Activated B cell treated with CpG ODN at 0.5 μM for 24 hours (primary cell): ENCODE data around the gene C10orf95. TPM values are rescaled to one million over a fixed set of nuclear protein-coding genes. Genes with fewer than 3 reads are reported as not detected.

ENCODE experiments used
- ATAC-seq: fragments of 200-7000 bp; cut with Tn5 transposase; one replicate; pipeline ENCODE4 v1.10.0; 2021; ENCODE audit warnings: low read depth, mild to moderate bottlenecking, moderate library complexity
- CTCF ChIA-PET: fragments of 350-600 bp; sonication (Branson Sonifier 250); formaldehyde crosslinking; loops from one replicate; lab custom pipeline; 2021; ENCODE audit warnings: antibody characterized with exemption; lab: Charles Lee
- POLR2A ChIA-PET: fragments of 350-600 bp; sonication (Branson Sonifier 250); formaldehyde crosslinking; loops from one replicate; lab custom pipeline; 2021; ENCODE audit warnings: antibody characterized with exemption; lab: Charles Lee
- DNase-seq: peaks from one replicate; pipeline ENCODE4 v3.0.0; 2022
- H3K27ac Mint-ChIP-seq: one replicate; pipeline ENCODE4 v1.8.0; 2020; ENCODE audit warnings: mixed read lengths
- H3K27me3 Mint-ChIP-seq: one replicate; pipeline ENCODE4 v1.8.0; 2021; ENCODE audit warnings: mixed read lengths
- H3K36me3 Mint-ChIP-seq: one replicate; pipeline ENCODE4 v1.8.0; 2021; ENCODE audit warnings: low read depth, mixed read lengths
- H3K4me1 Mint-ChIP-seq: one replicate; pipeline ENCODE4 v1.8.0; 2021; ENCODE audit warnings: mixed read lengths
- H3K4me3 Mint-ChIP-seq: one replicate; pipeline ENCODE4 v1.8.0; 2020; ENCODE audit warnings: mild to moderate bottlenecking, mixed read lengths
- H3K9me3 Mint-ChIP-seq: one replicate; pipeline ENCODE4 v1.8.0; 2020; ENCODE audit warnings: mixed read lengths
- intact Hi-C: fragments of 100-400 bp; cut with micrococcal nuclease; formaldehyde crosslinking; loops from one replicate; pipeline ENCODE4 v1.15.1; 2024
- total RNA-seq: library from RNA; stranded (reverse); gene quantifications from 2 replicates; pipeline ENCODE4 v1.2.3, GENCODE V29; 2022
- TF ChIP-seq, protein P1 (sequence below): fragments of 200-600 bp; IDR thresholded peaks from one replicate; pipeline ENCODE4 v1.8.0; 2022; ENCODE audit warnings: antibody characterized with exemption, mild to moderate bottlenecking

The C10orf95 gene
- total RNA-seq, 1 donor from 2014 or later, result 0.35 TPM

DNA sequence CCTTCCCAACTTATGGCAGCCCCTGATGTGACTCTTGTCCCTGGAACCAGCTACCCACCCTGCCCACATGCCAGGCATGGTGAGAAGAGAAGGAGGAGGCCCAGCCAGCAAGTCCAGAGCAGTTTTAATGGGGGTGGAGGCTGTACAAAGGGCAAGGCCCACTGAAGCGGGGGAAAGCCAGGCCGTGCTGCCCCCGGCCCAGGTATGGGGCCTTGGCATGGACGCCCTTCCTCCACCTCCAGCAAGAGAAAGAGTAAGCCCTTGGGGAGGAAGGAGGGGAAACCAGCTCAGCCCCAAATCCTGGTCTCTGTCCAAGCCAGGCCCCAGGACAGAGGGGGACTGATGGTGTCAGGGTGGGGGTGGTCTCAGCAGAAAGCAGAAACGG lies 48.8 kb downstream of the C10orf95 start:
- TF ChIP-seq, protein P1, sequence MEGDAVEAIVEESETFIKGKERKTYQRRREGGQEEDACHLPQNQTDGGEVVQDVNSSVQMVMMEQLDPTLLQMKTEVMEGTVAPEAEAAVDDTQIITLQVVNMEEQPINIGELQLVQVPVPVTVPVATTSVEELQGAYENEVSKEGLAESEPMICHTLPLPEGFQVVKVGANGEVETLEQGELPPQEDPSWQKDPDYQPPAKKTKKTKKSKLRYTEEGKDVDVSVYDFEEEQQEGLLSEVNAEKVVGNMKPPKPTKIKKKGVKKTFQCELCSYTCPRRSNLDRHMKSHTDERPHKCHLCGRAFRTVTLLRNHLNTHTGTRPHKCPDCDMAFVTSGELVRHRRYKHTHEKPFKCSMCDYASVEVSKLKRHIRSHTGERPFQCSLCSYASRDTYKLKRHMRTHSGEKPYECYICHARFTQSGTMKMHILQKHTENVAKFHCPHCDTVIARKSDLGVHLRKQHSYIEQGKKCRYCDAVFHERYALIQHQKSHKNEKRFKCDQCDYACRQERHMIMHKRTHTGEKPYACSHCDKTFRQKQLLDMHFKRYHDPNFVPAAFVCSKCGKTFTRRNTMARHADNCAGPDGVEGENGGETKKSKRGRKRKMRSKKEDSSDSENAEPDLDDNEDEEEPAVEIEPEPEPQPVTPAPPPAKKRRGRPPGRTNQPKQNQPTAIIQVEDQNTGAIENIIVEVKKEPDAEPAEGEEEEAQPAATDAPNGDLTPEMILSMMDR, result no peak
- DNase-seq, result no peak
- Mint-ChIP-seq H3K27me3 (peaks cover 3% of the 10 kb centered on the region), H3K36me3 (peaks cover 57% of the 10 kb centered on the region), H3K4me3 (no peak overlapping the region), H3K9me3 (no peaks in the 10 kb centered on the region), H3K4me1 (peaks cover 42% of the 10 kb centered on the region), H3K27ac (no peak overlapping the region)
- ChIA-PET POLR2A (interaction anchor here (0.6 to 15.2 kb wide), 7 partner anchors 7 to 1490 kb away, joined by 3 to 305 read pairs (median 7); partner anchors contain the start of genes CUEDC2, FBXL15 and NFKB2), CTCF (interaction anchor here (1.1 to 2.7 kb wide), 3 partner anchors 11 to 18 kb away, joined by 4 to 7 read pairs (median 5); partner anchors contain the start of gene FBXL15)
- no peak for ATAC-seq
- intact Hi-C loops, result no loop called here

DNA sequence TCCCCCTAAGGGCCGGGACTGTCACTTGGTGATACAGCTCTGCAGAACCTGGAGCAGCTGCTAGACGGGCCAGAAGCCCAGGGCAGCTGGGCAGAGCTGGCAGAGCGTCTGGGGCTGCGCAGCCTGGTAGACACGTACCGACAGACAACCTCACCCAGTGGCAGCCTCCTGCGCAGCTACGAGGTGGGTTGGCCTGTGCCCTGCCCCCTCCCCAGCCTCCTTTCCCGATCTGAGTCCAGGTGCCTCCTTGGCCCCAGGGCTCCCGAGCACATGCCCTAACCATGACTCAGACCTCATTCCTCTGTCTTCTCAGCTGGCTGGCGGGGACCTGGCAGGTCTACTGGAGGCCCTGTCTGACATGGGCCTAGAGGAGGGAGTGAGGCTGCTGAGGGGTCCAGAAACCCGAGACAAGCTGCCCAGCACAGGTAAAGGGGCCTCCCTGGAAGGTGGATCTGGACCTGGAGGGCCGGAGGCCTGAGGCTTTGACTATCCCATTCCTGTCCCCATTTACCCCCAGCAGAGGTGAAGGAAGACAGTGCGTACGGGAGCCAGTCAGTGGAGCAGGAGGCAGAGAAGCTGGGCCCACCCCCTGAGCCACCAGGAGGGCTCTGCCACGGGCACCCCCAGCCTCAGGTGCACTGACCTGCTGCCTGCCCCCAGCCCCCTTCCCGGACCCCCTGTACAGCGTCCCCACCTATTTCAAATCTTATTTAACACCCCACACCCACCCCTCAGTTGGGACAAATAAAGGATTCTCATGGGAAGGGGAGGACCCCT lies 49.4 kb downstream of the C10orf95 start:
- Mint-ChIP-seq H3K4me1 (peaks cover 47% of the 10 kb centered on the region), H3K36me3 (peaks cover 62% of the 10 kb centered on the region), H3K27ac (no peak overlapping the region), H3K4me3 (no peak overlapping the region), H3K27me3 (peaks cover 2% of the 10 kb centered on the region), H3K9me3 (no peaks in the 10 kb centered on the region)
- intact Hi-C loops, result no loop called here
- no peak for DNase-seq
- ATAC-seq, result no peak
- TF ChIP-seq, protein P1, result no peak
- POLR2A ChIA-PET, result interaction anchor here (0.6 to 15.2 kb wide), 6 partner anchors 6 to 1491 kb away, joined by 3 to 305 read pairs (median 54); partner anchors contain the start of genes FBXL15 and NFKB2
- CTCF ChIA-PET, result no interaction called here

GRCh38 chr10:102401342-102401654 lies 50.0 kb downstream of the C10orf95 start:
- H3K27ac Mint-ChIP-seq, result no peak overlapping the region
- H3K27me3 Mint-ChIP-seq, result no peaks in the 10 kb centered on the region
- intact Hi-C loops, result no loop called here
- TF ChIP-seq, protein P1, result no peak
- ChIA-PET POLR2A (interaction anchor here (0.6 to 15.2 kb wide), 4 partner anchors 10 to 170 kb away, joined by 3 to 305 read pairs (median 55); partner anchors contain the start of gene FBXL15), CTCF (no interaction called here)
- H3K4me3 Mint-ChIP-seq, result no peak overlapping the region
- no peak for DNase-seq
- peaks cover 53% of the 10 kb centered on the region for H3K4me1 Mint-ChIP-seq
- no peaks in the 10 kb centered on the region for H3K9me3 Mint-ChIP-seq
- H3K36me3 Mint-ChIP-seq, result peaks cover 68% of the 10 kb centered on the region
- no peak for ATAC-seq

DNA sequence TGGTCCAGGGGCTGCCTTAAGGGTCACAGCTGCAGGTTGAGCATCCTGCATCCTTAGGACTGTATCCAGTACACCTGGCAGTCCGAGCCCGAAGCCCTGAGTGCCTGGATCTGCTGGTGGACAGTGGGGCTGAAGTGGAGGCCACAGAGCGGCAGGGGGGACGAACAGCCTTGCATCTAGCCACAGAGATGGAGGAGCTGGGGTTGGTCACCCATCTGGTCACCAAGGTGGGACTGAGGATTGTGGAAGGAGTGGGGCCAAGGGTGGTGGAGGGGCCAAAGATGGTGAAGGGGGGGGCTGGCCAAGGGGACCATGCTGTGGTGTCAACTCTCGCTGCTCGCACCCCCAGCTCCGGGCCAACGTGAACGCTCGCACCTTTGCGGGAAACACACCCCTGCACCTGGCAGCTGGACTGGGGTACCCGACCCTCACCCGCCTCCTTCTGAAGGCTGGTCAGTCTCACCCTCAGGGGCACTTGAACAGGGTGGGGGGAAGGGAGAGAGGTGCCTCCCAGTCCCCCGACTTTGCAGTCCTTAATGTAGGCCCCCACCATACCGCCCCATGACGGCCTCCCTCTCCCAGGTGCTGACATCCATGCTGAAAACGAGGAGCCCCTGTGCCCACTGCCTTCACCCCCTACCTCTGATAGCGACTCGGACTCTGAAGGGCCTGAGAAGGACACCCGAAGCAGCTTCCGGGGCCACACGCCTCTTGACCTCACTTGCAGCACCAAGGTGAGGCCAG lies 50.6 kb downstream of the C10orf95 start:
- no peaks in the 10 kb centered on the region for H3K27me3 Mint-ChIP-seq
- CTCF ChIA-PET, result interaction anchor here (1.7 to 2.6 kb wide), 5 partner anchors 11 to 170 kb away, joined by 5 to 24 read pairs (median 10); partner anchors contain the start of gene FBXL15
- peak overlapping the region; percentile 44 for H3K4me3 Mint-ChIP-seq
- peaks cover 55% of the 10 kb centered on the region for H3K4me1 Mint-ChIP-seq
- no peak for DNase-seq
- intact Hi-C loops, result no loop called here
- no peak for ATAC-seq
- no peaks in the 10 kb centered on the region for H3K9me3 Mint-ChIP-seq
- POLR2A ChIA-PET, result interaction anchor here (1.1 to 15.2 kb wide), 6 partner anchors 11 to 169 kb away, joined by 3 to 305 read pairs (median 23); partner anchors contain the start of genes C10orf95 and FBXL15
- H3K36me3 Mint-ChIP-seq, result peaks cover 74% of the 10 kb centered on the region
- TF ChIP-seq, protein P1, result no peak
- H3K27ac Mint-ChIP-seq, result peak overlapping the region; percentile 68
